Measurements from ENCODE around the gene PTPRM.

The PTPRM gene

DNA sequence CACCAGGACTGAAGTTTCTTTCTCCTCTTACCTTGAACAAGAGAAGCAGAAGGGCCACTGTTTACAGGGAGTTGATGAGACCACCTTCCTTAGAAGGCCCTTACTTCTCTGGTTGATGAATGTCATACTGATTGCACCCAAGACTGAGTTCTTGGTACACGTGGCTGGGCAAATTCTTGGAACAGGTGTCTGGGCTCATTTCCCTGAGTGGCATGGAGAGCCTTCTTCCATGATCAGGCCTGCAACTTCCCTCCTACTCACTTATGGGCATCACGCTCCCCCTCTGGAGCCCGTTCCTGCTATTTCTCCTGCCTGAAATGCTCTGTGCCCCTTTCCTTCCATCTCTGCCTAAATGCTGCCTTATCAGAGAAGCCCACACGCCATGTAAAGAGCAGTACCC lies 110.3 kb downstream of the PTPRM start:
- no peak for DNase-seq

DNA sequence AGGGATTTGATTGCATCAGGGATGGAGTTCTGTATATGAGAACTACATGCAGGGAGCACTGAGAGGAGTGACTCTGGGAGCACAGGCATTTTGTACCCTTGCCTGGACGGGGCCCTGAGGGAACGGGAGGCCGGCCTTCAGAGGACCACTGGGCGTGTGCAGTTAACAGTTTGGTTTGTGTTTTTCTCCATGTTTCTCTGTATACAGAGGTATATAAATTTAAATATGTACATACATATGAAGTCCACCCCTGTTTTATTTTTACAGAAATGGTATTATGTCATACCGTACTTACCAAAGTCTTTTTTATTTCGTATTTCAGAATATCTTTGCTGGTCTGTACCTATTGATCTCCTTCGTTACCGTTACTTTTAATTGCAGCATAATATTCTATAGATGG lies 111.3 kb downstream of the PTPRM start:
- DNase-seq = no peak

DNA sequence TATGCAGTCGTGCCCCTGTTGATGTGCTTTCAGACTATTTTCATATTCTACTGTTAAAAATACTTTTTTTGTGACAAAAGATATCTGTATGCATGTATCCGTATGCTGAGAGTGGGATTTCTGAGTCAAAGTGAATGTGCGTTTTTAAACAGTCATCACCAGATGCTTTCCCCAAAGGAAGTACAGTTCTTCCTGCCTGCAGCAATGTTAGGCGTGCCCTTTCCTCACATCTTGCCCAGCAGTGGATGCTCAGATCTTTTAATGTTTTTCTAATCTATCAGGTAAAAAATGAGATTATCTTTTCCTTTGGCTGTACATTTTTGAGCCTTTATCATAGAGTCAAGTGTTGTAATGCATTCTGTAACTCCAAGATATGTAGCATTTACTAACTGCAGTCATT lies 111.7 kb downstream of the PTPRM start:
- no peak for DNase-seq

DNA sequence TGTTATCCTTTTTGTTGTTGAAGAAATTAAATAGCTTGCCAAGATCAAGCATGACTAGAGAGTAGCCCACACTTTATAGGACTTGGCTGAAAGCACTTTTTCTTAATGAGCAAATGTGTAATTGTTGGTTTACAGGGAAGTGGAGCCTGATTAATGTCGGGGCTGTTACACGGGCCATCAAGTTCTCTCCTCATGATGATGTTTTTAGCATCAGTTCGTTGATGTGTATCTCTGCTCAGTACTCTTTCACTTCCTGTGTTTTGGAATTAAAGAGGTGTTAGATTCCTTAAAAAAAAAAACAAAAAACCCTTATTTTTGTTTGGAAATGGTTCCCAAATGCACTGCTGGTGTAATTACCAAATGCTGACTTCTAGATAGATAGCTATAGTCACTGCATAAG lies 114.2 kb downstream of the PTPRM start:
- DNase-seq = no peak

DNA sequence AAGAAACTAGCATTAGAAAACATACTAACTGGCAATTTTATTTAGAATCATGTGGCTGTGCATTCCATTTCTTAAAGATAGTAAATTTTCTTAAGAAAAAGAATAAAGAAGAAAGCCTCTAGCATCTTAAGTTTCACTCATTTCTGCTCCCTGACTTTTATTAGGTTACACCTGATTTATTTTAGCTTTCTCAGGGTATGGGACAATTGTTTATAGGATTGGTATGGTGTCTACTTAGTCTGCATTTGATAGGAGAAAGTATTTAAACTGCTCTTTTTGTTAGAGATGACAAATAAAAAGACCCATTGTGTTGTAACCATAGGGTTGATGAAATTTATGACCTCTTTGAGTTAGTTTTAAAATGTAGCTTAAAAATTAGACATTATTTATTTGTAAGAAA lies 115.2 kb downstream of the PTPRM start:
- no peak for DNase-seq

DNA sequence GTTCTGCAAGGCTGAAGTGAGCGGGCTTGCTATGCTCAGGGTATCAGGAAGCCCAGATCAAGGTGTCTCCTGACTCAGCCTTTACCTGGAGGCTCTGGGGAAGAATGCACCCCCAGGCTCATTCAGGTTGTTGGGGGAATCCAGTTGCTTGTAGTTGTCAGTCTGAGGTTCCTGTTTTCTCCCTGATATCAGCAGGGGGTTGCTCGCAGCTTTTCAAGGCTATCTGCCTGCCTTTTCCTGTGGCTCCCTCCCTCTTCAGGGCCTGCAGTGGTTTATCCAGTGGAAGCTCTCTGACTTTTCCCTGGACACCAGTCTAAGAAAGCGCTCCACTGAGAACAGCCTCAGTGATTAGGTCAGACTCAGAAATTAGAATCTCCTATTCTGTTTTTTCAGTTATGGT lies 116.6 kb downstream of the PTPRM start:
- no peak for DNase-seq

DNA sequence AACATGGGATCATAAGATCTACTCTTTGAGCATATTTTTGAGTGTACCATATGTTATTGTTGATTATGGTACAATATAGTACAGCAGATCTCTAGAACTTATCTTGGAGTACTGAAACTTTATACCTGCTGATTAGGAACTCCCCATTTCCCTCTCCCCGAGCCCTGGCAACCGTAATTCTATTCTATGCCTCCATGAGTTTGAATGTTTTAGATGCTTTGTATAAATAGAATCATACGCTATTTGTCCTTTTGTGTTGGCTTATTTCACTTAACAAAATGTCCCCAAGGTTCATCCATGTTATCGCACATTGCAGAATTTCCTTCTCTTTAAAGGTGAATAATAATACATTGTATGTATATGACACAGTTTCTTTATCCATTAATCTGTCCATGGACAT lies 117.2 kb downstream of the PTPRM start:
- no peak for DNase-seq

DNA sequence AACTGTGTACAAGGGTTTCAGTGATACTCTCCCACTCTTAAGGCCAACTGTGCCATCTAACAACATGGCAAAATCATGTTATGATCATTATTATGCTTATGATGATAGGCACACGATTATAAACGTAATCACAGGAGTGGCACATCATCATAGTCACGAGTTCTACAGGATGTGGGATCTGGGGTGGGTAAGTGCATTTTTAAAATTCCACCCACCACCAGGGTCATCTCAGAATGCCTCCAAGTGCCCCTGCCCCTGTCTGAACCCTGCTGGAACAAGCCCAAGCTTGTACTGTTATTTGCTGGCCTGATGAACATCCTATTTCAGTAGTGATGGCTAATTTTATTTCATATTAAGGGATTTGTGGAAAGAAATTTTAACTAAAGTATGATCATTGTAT lies 117.8 kb downstream of the PTPRM start:
- DNase-seq = no peak

DNA sequence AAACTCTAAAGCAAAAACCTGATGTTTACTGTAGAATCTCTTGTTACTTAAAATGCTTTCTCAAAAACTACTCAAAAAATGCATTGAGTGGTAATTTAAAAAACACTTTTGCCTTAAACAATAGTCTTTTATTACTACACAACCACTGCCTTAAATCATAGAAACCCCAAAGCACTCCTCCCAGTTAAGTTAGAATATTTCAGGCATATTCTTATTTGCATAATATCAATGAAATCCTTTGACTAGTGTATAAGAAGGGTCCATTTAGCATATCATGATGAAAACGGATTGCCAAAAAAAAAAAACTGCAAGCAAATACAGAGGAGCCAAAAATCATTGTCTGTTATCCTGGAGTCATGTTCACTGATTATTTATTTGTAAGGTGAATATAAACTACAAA lies 119.2 kb downstream of the PTPRM start:
- DNase-seq = no peak

DNA sequence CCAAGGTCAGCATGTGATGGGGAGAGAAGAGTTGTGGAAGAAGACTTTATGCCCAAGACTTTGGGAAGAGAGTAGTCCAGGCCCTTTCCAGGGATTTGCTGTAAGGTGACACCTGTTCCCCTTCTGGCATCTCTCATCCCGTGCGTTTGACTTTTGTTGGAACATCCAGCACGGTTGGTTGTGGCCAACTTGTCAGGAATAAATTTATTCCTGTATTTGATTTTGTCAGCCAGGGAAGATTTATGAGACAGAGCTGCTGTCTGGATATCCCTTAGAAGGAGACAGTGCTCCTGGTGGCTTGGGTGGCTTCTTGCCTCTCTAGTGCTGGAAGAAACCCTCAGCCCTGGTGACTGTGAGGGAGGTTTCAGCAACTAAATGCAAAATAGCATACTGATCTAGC lies 121.5 kb downstream of the PTPRM start:
- DNase-seq = no peak

DNA sequence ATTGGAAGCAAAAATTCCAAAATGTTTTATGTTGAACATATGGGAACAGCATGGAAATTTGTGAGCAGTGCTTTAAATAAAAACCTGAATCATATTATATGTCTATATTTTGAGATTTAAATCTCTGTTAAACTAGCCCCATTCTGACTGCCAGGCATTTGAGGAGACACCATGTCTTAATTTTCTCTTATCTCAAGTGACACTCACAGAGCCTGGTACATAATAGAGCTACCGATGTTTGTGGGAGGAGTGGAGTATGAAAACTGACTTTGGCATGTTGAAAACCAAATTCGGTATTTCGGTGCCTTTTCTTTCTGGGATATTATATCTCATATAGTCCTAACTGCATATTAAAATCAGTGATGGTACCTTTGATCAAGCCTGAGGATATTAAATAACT lies 124.1 kb downstream of the PTPRM start:
- DNase-seq = no peak

DNA sequence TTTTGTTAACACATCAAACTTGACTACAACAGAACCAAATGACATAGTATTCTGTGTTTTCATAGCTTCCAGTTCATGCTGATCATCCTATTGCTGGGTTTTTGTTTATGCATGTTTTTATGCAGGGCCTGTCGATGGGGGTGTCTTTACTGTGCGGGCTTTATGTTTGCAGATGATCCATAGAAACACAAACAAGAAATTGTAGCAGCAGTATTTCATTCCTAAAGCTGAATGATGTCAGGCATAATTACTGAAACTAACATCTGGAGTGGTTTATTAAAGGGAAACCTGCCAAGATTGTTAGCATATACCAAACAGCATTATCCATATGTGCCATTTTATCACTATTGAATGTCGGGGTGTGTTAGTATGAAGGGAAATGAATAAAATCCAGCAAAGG lies 129.7 kb downstream of the PTPRM start:
- no peak for DNase-seq

DNA sequence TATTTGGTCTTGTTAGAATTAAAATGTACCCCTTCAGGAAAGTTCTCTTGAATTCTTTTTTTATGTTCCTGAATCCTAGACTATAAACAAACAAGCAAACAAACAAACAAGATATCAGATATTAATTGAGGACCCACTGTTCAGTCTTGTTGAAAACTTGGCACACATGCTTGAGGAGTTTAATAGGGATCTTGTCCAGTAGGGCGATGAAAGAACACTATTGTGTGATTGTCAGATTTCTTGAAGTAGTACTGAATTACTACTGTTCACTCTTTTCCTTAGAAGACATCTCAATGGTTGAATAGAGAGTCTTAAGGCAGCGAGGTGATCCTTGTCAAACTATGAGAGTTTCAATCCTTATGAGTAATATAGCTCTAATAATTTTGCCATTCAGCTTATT lies 130.2 kb downstream of the PTPRM start:
- no peak for DNase-seq

DNA sequence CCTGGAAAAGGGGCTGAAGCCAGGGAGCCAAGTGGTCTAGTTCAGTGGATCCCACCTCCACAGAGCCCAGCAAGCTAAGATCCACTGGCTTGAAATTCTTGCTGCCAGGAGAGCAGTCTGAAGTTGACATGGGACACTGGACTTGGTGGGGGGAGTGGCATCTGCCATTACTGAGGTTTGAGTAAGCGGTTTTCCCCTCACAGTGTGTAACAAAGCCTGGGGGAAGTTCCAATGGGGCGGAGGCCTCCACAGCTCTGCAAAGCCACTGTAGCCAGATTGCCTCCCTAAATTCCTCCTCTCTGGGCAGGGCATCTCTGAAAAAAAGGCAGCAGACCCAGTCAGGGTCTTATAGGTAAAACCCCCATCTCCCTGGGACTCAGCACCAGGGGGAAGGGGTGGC lies 144.4 kb downstream of the PTPRM start:
- no peak for DNase-seq

DNA sequence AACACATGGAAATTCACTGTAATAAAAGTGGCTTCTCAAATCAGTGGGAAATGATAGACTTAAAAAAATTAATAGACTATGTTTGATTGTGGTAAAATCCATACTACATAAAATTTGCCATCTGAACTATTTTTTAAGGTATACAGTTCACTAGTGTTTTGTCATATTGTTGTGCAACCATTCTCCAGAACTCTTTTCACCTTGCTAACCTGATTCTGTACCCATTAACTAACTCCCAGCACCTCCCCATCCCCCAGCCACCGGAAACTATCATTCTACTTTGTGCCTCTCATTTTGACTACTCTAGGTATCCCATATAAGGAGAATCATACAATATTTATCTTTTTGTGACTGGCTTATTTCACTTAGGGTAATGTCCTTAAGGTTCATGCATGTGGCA lies 153.3 kb downstream of the PTPRM start:
- no peak for DNase-seq

DNA sequence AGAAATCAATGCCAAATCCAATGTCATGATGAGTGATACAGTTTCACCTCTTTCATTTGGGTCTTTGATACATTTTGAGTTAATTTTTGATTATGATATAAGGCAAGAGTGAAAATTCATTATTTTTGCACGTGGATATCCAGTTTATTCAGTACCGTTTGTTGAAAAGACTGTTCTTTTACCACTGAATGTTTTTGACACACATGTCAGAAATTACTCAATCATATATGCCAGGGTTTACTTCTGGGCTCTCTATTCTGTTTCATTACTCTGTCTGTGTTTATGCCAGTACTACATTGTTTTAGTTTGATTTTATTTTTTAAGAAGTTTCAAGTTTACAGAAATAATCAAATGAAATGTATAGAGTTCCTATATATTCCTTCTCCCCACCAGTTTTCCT lies 154.4 kb downstream of the PTPRM start:
- no peak for DNase-seq

DNA sequence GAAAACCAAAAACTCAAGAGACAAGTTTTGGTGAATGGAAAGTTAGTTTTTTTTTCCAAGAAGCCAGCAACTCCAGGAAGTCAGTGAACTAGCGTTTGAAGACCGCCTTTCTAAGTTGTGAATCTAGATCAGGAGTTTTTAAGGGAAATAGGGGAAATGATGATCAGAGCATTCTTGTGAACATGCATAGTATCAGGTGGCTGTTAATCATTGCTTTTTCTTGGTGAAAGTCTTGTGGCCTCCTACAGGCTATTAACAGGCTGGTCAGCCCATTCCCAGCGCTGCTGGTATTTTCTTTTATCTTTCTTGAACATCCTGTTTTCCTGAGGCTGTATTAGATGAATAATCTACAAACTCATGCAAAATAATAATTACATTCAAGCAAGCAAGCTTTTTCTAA lies 155.8 kb downstream of the PTPRM start:
- DNase-seq = no peak

DNA sequence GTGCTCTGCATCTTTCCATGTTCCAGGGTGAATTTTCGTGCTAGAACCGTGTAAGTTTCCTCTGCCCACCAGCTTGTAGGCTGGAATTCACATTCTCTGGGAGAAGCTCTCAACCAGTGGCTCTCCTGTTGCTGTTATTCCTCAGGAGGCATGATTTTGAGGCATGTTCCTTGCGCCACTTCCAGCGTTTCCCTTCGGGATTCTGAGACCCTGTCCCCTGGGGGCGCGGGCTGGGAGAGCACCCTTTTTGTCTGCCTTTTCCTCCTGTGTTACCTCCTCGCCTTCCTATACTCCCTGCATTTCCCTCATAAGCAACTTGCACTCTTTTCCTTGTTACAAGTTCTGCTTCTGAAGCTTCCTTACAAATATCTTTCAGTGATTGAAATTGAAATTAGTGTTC lies 156.4 kb downstream of the PTPRM start:
- no peak for DNase-seq

DNA sequence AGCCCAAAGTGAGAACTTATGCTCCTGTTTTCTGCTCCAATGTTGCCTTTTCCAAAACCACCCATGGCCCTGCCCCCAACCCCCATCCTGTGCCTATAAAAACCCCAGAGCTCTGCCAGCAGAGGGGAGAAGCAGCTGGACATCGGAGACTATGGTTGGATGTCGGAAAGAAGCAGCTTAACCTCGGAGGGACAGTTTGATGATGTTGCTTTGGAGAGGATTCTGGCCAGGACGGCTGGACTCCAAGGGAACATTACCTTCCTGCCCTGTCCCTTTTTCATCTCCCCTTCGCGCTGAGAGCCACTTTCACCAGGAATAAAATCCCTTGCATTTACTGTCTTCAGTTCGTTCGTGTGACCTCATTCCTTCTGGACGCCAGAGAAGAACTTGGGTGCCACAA lies 158.4 kb downstream of the PTPRM start:
- no peak for DNase-seq

DNA sequence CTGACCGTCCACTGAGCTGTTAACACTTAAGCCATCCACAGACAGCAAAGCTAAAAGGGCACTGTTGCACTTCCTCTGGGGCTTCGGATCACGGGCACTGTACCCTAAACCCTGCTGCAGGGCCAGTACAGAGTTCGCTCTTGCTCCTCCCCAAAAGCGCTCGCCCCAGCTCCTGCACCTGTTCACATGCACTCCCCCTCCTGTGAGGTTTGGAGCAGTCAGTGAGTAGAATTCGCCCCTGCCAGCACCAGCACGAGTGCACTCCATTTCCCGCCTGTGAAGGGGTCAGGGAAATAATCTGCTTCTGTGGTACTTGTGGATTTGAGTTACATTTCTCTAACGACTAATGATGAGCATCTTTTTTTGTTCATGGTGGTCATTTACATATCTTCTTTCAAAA lies 158.8 kb downstream of the PTPRM start:
- DNase-seq = no peak

DNA sequence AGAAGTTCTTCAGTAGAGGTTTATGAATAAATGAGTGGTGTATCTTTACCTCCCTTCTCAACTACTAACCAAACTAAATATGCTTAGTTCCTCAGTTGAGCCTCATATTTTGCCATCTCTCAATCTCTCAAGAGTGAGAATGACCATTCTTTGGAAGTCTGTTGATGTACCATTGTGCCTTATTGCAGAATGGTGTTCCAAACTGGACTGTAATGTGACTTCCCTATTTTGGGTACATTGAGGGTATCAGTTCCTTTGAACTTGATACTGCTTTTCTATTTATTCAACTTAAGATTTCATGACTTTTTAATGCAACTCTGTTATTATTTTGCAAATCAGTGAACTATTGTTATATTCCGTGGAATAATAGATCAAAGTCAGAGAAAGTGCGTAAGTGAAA lies 159.4 kb downstream of the PTPRM start:
- DNase-seq = no peak

DNA sequence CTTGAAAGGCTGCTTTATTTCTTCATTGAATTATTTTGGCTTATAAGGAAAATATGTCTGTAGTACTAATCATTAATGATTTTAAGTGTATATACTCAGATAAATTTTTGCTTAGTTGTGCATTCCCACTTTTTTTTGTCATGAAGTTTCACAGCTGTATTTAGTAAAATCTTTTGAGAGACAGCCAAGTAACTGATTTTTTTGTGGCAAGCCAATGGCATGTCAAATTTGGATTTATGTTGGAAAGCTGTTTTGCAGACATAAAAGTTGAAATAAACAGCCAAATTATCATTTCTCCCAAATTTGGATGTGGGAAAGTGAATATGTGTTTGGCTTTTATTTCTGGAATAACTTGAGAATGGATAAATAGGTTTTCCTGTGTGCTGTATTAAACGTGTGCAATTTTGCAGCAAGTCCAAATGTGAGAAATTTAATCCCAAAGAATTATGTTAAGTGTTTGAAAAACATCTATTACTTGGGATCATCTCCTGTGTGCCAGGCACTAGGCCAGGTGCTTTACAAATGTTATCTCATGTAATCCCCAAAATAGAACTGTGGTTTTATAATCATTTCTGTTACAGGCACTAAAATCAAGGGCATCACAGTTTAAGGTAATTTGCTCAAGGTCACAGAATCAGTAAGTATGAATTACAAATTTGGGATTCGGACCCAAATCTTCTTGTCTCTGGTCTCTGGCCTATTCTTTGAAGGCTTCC lies 160.4 kb downstream of the PTPRM start:
- no peak for DNase-seq

DNA sequence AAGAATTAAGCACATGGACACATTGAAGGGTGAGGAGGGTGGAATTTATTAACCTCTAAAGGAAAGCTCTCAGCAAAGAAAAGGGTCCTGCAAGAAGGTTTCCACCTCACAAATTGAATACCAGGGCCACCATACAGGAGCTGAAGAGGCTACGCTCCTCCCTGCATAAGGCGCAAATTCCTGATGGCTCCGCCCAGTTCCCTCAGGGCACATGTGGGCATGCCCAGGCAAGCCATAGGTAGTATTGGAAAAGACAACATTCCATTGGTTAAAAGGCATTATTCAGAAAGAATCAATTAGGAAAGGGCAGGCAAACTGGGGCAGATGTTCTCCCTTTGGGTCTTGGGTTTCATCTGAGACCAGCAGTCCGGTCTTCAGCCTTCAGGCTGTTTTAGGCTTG lies 161.2 kb downstream of the PTPRM start:
- DNase-seq = no peak

DNA sequence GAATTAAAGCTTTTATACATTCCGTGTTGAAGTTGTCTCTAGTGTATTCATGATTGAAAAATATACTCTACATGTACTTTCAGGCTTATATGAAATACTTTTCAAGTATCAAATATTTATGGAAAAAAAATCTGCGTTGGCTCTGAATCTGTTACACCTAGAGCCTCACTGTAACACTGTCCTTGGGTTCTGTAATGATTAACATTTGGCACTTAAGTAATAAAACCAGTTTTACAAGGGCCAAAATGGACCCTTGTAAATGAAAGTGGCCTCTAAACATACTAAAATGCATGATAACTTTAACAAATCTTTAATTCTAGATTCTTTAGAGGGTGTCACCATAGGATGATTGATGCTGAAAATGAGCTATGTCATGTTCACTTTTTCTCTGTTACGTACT lies 162.8 kb downstream of the PTPRM start:
- DNase-seq = no peak

DNA sequence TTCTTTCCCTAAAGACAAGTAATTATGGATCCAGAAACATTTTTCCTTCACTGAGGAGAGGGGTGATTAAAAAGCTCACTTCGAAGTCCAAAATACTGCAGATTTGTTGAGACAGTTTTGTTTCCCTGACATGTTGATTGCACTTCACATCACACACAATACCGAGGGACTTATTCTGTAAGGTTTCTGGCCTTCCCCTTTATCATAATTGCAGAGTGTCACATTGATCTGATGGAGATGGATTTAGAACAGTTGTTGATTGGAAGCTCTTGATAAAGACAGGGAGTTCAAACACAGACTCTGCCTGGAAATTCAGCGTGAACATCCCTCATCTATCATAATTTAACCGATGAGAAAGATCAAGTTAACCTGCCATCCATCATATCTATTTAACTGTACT lies 163.6 kb downstream of the PTPRM start:
- no peak for DNase-seq

DNA sequence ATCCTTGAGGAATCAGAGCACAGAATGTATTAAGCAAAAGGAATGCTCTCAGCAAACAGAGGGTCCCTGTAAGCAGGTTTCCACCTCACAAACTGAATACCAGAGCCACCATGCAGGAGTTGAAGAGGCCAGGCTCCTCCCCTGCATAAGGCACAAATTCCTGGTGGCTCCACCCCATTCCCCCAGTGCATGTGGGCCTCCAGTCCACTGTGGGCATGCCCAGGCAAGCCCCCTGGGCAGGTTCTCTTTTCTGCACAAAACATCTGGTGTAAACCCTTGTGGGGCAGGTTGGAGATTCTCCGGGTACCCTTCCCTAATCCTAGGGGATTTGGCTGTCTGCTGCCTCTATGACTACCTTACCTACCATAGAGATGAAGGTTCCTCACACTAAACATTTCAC lies 166.5 kb downstream of the PTPRM start:
- no peak for DNase-seq
